NT2/D1 (cell line): Measurements from ENCODE around the gene GFRA1.

ENCODE experiments used
- DNase-seq: peaks from one replicate; pipeline ENCODE4 v3.0.0-alpha.2; 2011; ENCODE audit warnings: low read depth, low spot score
- H3K27me3 ChIP-seq: 2 replicates; pipeline ENCODE4 v1.6.0; 2011; ENCODE audit warnings: mild to moderate bottlenecking; ENCODE audit not compliant: insufficient read length, insufficient read depth
- H3K36me3 ChIP-seq: 2 replicates; pipeline ENCODE4 v1.6.1; 2011; ENCODE audit warnings: mild to moderate bottlenecking, low read length, mixed read lengths; ENCODE audit not compliant: insufficient read depth, insufficient read length
- H3K4me1 ChIP-seq: 2 replicates; pipeline ENCODE4 v1.5.1; 2011; ENCODE audit not compliant: insufficient read depth, insufficient read length
- H3K4me3 ChIP-seq: 2 replicates; pipeline ENCODE4 v1.5.1; 2011; ENCODE audit warnings: low read depth; ENCODE audit not compliant: insufficient read length
- H3K9ac ChIP-seq: 2 replicates; pipeline ENCODE4 v1.6.0; 2011; ENCODE audit warnings: low read depth; ENCODE audit not compliant: insufficient read length
- H3K9me3 ChIP-seq: 2 replicates; pipeline ENCODE4 v1.5.1; 2011; ENCODE audit warnings: mild to moderate bottlenecking, low read length; ENCODE audit not compliant: insufficient read depth
- SUZ12 ChIP-seq: IDR thresholded peaks from 2 replicates; pipeline ENCODE4 v1.6.1; 2011; ENCODE audit not compliant: insufficient read length, insufficient read depth; ENCODE audit errors: extremely low read depth
- YY1 ChIP-seq: IDR thresholded peaks from 2 replicates; pipeline ENCODE4 v1.6.1; 2011; ENCODE audit not compliant: insufficient read length, insufficient read depth
- ZNF274 ChIP-seq: IDR thresholded peaks from 2 replicates; pipeline ENCODE4 v1.6.1; 2011; ENCODE audit warnings: mild to moderate bottlenecking, low read depth, low read length

GFRA1 gene

DNA sequence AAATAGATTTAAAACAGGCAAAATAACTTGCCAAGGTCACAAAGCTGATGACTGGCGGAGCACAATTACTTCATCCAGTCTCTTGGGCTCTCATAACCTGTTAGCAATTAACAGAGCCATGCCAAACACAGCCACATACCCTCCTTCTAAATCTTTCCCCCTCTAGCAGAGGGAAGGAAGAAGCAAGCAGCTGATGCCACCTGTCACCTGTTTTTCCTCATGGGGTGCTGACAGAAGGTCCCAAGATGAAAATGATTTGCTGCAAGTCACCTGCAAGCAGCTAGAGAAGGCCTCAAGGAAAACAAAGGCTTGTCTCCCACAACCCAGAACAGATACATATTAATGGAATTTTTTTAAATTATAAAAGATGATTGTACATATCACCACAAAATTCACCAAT is 117.8 kb downstream of the GFRA1 start:
- H3K36me3 ChIP-seq, result no peaks in the 10 kb centered on the region
- DNase-seq, result no peak
- H3K4me1 ChIP-seq, result peaks cover 2% of the 10 kb centered on the region
- no peaks in the 10 kb centered on the region for H3K27me3 ChIP-seq
- no peak overlapping the region for H3K4me3 ChIP-seq
- no peaks in the 10 kb centered on the region for H3K9me3 ChIP-seq
- no peak overlapping the region for H3K9ac ChIP-seq
- TF ChIP-seq YY1, result no peak
- no peak for TF ChIP-seq ZNF274
- TF ChIP-seq SUZ12, result no peak

DNA sequence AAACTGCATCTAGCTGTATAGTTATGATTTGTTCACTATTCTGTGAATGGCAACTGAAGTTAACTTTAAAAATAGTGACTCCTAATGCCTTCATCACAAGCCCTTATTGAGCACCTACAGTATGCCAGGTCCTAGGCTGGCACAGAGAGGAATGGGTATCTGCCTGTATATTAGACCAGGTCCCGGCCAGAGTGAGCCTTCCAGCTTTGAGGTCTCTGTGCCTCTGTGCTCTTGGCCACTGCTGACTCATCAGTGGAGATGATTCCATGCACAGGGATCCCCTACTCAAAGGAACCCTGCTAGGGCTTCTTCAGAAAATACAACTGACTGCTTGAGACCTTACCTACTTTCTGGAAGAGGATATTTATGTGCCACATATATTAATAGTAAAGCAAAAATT is 118.4 kb downstream of the GFRA1 start:
- Histone ChIP-seq H3K27me3 (no peaks in the 10 kb centered on the region), H3K4me1 (peaks cover 2% of the 10 kb centered on the region), H3K9ac (no peak overlapping the region), H3K9me3 (no peaks in the 10 kb centered on the region), H3K36me3 (no peaks in the 10 kb centered on the region), H3K4me3 (no peak overlapping the region)
- DNase-seq, result no peak
- no peak for TF ChIP-seq ZNF274
- no peak for TF ChIP-seq YY1
- no peak for TF ChIP-seq SUZ12

DNA sequence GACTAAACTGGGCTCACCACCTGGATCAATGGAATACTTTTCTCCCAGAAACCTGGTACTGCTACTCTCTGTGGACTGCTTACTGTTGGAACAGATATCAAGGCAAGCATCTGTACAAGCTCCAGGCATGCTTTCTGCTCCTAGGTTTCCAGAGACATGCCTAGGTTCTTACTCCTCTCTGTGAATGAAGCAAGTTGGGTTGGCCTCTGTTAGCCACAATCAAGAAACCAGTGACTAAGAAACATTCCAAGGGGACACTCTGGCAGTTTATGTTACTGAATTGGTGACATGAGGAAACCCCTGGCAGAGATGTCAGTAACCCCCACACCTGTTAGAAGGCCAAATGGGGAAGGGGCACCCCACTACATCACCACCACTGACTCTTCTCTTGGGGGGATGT is 121.9 kb downstream of the GFRA1 start:
- no peak for TF ChIP-seq ZNF274
- no peak for TF ChIP-seq SUZ12
- no peak for TF ChIP-seq YY1
- Histone ChIP-seq H3K9ac (no peak overlapping the region), H3K4me3 (no peak overlapping the region), H3K9me3 (no peaks in the 10 kb centered on the region), H3K36me3 (no peaks in the 10 kb centered on the region), H3K4me1 (peaks cover 2% of the 10 kb centered on the region), H3K27me3 (no peaks in the 10 kb centered on the region)
- DNase-seq, result no peak

DNA sequence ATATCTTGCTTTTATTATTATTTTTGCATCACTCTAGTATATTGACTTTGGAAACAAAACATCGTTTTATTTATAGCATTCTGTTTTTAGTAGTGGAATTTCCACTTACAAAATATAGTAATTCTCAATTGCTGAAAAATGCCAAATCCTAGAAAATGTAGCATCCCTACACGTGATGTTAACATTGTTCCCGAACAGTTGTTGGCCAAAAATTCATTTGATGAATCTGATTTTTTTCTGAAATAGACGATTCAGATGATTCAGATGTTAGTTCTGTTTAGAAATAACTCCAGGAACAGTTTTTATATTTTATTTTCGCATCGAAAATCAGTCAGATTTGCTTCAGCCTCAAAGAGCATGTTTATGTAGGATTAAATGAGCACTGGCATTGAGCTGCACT is 122.4 kb downstream of the GFRA1 start:
- no peaks in the 10 kb centered on the region for H3K27me3 ChIP-seq
- H3K9me3 ChIP-seq, result no peaks in the 10 kb centered on the region
- H3K4me1 ChIP-seq, result peaks cover 2% of the 10 kb centered on the region
- no peaks in the 10 kb centered on the region for H3K36me3 ChIP-seq
- no peak overlapping the region for H3K9ac ChIP-seq
- TF ChIP-seq ZNF274, result no peak
- TF ChIP-seq SUZ12, result no peak
- TF ChIP-seq YY1, result no peak
- H3K4me3 ChIP-seq, result no peak overlapping the region
- DNase-seq, result no peak

DNA sequence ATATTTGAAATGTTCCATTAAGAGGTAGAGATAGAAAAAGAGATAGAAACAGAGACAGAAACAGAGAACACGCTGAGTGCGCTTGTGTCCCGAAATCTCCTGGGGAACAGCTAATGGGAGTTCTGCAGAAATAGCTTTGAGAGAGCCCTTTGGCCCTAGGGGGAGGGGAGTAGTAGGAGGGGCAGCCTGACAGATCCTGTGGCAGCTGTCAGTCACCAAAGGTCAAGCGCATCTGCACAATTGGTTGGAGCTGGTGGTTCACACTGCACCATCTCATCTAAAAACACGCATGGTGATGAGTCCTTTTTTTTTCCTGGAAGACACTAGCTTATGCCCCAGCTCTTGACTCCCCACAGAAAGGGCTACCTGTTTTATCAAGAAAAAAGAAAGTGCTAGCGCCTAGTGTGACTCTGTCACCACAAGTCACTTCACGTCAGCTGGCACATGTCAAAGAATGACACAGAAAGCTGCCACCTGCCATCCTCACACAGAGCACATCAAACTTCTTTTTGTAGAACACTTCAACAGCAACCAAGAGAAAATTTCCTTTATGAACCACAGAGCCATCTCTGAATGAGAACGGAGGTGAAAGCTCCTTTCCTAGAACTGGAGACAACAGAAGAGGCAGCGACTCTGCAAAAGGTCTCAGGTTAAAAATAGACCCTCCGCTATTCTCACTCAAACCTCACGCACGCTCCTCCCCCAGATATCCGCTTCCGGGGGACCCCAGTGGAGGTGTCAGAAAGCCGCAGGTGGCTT is 125.7 kb downstream of the GFRA1 start:
- no peak for DNase-seq
- Histone ChIP-seq H3K9ac (no peak overlapping the region), H3K4me3 (no peak overlapping the region), H3K4me1 (peaks cover 2% of the 10 kb centered on the region), H3K27me3 (no peaks in the 10 kb centered on the region), H3K36me3 (no peaks in the 10 kb centered on the region), H3K9me3 (no peaks in the 10 kb centered on the region)
- no peak for TF ChIP-seq SUZ12
- no peak for TF ChIP-seq YY1
- no peak for TF ChIP-seq ZNF274

DNA sequence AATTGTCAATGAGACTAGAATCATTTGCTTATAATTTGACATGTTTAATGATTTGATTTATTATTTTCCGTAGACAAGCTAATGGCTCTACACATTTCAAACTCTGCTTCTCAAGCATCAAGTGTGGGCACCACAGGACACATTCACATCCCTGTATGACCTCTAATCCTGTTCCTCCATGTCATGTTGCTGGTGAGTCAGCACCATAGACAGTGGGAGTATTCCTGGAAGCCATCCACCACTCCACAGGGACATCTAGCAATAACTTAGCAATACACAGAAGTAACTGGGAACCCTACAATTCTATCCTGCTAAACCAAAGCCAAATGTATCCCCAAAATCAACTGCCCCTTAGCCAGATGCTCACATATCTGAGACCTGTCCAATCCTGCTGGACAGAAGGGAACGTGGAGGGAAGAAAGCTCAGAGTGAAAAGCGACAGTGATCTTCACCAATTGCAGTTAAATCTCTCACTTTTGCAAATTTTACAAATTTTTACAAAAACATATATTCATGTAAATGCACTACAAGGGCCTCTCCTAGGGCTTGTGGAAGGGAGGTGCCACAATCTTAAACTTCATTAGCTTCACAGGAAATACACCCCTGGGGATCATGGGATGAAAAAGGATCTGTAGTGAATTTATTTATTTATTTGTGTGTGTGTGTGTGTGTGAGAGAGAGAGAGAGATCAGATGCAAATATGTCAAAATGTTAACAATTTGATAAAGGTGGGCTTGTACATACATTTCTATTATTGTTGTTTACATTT is 126.5 kb downstream of the GFRA1 start:
- H3K36me3 ChIP-seq, result no peaks in the 10 kb centered on the region
- no peaks in the 10 kb centered on the region for H3K27me3 ChIP-seq
- H3K4me1 ChIP-seq, result peaks cover 2% of the 10 kb centered on the region
- no peak overlapping the region for H3K4me3 ChIP-seq
- no peak for TF ChIP-seq SUZ12
- TF ChIP-seq YY1, result no peak
- no peak for TF ChIP-seq ZNF274
- no peak for DNase-seq
- H3K9ac ChIP-seq, result no peak overlapping the region
- no peaks in the 10 kb centered on the region for H3K9me3 ChIP-seq

DNA sequence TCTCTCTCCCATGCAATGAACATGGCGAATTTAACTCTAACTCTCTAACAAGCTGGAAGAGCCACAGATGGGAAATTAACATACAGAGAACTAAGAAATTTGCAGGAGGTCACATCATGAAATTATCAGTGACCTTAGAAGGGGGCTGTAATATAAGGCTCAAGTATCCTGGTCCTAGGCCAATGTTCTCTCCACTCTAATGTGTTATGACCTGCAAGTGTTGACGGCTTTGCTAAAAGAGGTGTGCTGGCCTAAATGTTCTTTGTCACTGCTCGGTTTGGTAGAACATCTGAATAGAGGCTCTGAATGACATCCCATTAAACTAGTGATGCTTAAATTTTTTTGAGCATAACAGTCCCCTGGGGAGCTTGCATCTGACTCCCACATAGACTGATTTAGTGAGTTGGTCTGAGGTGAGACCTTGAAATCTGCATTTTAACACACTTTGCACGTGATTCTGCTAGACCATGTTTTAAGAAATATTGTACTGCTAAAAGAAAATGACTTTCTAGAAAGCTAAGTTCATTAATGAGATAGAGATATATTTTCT is 129.3 kb downstream of the GFRA1 start:
- Histone ChIP-seq H3K9me3 (no peaks in the 10 kb centered on the region), H3K27me3 (no peaks in the 10 kb centered on the region), H3K36me3 (no peaks in the 10 kb centered on the region), H3K9ac (no peak overlapping the region), H3K4me3 (no peak overlapping the region), H3K4me1 (peaks cover 2% of the 10 kb centered on the region)
- no peak for DNase-seq
- TF ChIP-seq YY1 (no peak), SUZ12 (no peak), ZNF274 (no peak)
